GM18502 (cell line): ENCODE data around the gene MET.
"Not testable (repeated sequence)": the region's sequence is repeated elsewhere in the genome, so short reads cannot be mapped to it uniquely, and the experiment has no call there.

Experiments used
- ATAC-seq: cut with Tn5 transposase; IDR thresholded peaks from one replicate; pipeline ENCODE4 v1.9.1; 2021; ENCODE audit warnings: mild to moderate bottlenecking; ENCODE audit not compliant: unreplicated experiment, poor library complexity

The MET gene

GRCh38 chr7:116801092-116801710 lies 129.2 kb downstream of the MET start:
- no peak for ATAC-seq

- no peak for ATAC-seq
These were observed 130.2 kb downstream of the MET start for GRCh38 chr7:116802144-116802745.

- peak; percentile 81 for ATAC-seq
These were observed 130.8 kb downstream of the MET start for GRCh38 chr7:116802746-116803152.

- no peak for ATAC-seq
These were observed 132.5 kb downstream of the MET start for GRCh38 chr7:116804471-116804870.

- no peak for ATAC-seq
These were observed 133.1 kb downstream of the MET start for GRCh38 chr7:116805100-116805544.

GRCh38 chr7:116806046-116806944 lies 134.3 kb downstream of the MET start:
- ATAC-seq: no peak

GRCh38 chr7:116807011-116807560 lies 135.1 kb downstream of the MET start:
- no peak for ATAC-seq

- peak; percentile 63 for ATAC-seq
These were observed 137.8 kb downstream of the MET start for GRCh38 chr7:116809636-116810266.

GRCh38 chr7:116810267-116811116 lies 138.5 kb downstream of the MET start:
- no peak for ATAC-seq

- no peak for ATAC-seq
These were observed 139.8 kb downstream of the MET start for GRCh38 chr7:116811768-116812167.

GRCh38 chr7:116812860-116813259 lies 140.9 kb downstream of the MET start:
- no peak for ATAC-seq

GRCh38 chr7:116813371-116813770 lies 141.4 kb downstream of the MET start:
- ATAC-seq: not testable (repeated sequence)

GRCh38 chr7:116815041-116815440 lies 143.0 kb downstream of the MET start:
- no peak for ATAC-seq

GRCh38 chr7:116820149-116820548 lies 148.2 kb downstream of the MET start:
- ATAC-seq: no peak

GRCh38 chr7:116821647-116822046 lies 149.7 kb downstream of the MET start:
- ATAC-seq: not testable (repeated sequence)

- no peak for ATAC-seq
These were observed 152.5 kb downstream of the MET start for GRCh38 chr7:116824449-116824848.

GRCh38 chr7:116828281-116828680 lies 156.3 kb downstream of the MET start:
- no peak for ATAC-seq

GRCh38 chr7:116829041-116829440 lies 157.0 kb downstream of the MET start:
- ATAC-seq: no peak

GRCh38 chr7:116829493-116829892 lies 157.5 kb downstream of the MET start:
- ATAC-seq: no peak

- no peak for ATAC-seq
These were observed 160.7 kb downstream of the MET start for GRCh38 chr7:116832692-116833091.
